Activated naive CD4-positive, alpha-beta T cell treated with anti-CD3 and anti-CD28 coated beads for 36 hours (primary cell): ENCODE data around the gene SPRING1. TPM values are rescaled to one million over a fixed set of nuclear protein-coding genes. Genes with fewer than 3 reads are reported as not detected.
A peak's percentile ranks its signal among the peaks of the same experiment; 100 is the strongest.

Experiments
- CTCF ChIA-PET: fragments of 350-600 bp; sonication (Branson Sonifier 250); formaldehyde crosslinking; loops from one replicate; lab custom pipeline; 2021; ENCODE audit warnings: antibody characterized with exemption; lab: Charles Lee
- DNase-seq: peaks from one replicate; pipeline ENCODE4 v3.0.0-alpha.2; 2020
- H3K27ac Mint-ChIP-seq: one replicate; pipeline ENCODE4 v1.8.0; 2021; ENCODE audit warnings: mild to moderate bottlenecking, mixed read lengths
- H3K27me3 Mint-ChIP-seq: one replicate; pipeline ENCODE4 v1.8.0; 2021; ENCODE audit warnings: low read depth, mixed read lengths
- H3K36me3 Mint-ChIP-seq: one replicate; pipeline ENCODE4 v1.8.0; 2021; ENCODE audit warnings: low read depth, mixed read lengths
- H3K4me1 Mint-ChIP-seq: one replicate; pipeline ENCODE4 v1.8.0; 2021; ENCODE audit warnings: low read depth, mixed read lengths
- H3K4me3 Mint-ChIP-seq: one replicate; pipeline ENCODE4 v1.8.0; 2021; ENCODE audit warnings: mild to moderate bottlenecking, moderate library complexity, mixed read lengths
- H3K9me3 Mint-ChIP-seq: one replicate; pipeline ENCODE4 v1.8.0; 2021; ENCODE audit warnings: mixed read lengths
- intact Hi-C: fragments of 100-400 bp; cut with micrococcal nuclease; formaldehyde crosslinking; loops from one replicate; pipeline ENCODE4 v1.15.1; 2023
- total RNA-seq, 2 experiments: library from RNA; stranded (reverse); gene quantifications; one replicate each; pipeline ENCODE4 v1.2.3, GENCODE V29; 2021

Gene SPRING1
- total RNA-seq, 2 experiments from 2014 or later, result 14.8 to 16.9 TPM

- Mint-ChIP-seq H3K4me1 (peaks cover 25% of the 10 kb centered on the region), H3K36me3 (peaks cover 13% of the 10 kb centered on the region), H3K4me3 (peak overlapping the region; percentile 89), H3K27me3 (no peaks in the 10 kb centered on the region), H3K27ac (no peak overlapping the region), H3K9me3 (no peaks in the 10 kb centered on the region)
- intact Hi-C loops, result loop anchor here (5.0 to 10.0 kb wide), 3 partner anchors 226 to 459 kb away; partner anchors contain the start of gene MED13L
- no peak for DNase-seq
- CTCF ChIA-PET, result interaction anchor here (0.6 to 1.3 kb wide), 2 partner anchors 33 to 177 kb away, joined by 3 read pairs; no protein-coding TSS in a partner anchor
Measured at GRCh38 chr12:116735951-116736599, 1.8 kb downstream of the SPRING1 start.

- Mint-ChIP-seq H3K9me3 (no peaks in the 10 kb centered on the region), H3K4me3 (no peak overlapping the region)
- intact Hi-C loops, result loop anchor here (5.0 to 10.0 kb wide), 3 partner anchors 227 to 458 kb away; partner anchors contain the start of gene MED13L
Measured at GRCh38 chr12:116735084-116735483, 2.8 kb downstream of the SPRING1 start.

GRCh38 chr12:116734156-116734768 lies 3.6 kb downstream of the SPRING1 start:
- H3K27me3 Mint-ChIP-seq, result no peaks in the 10 kb centered on the region
- intact Hi-C loops, result loop anchor here (10.0 kb wide), 1 partner anchor 401 kb away; no protein-coding TSS in a partner anchor
- H3K4me1 Mint-ChIP-seq, result peaks cover 25% of the 10 kb centered on the region
- DNase-seq, result no peak
- H3K27ac Mint-ChIP-seq, result no peak overlapping the region
- CTCF ChIA-PET, result no interaction called here
- H3K4me3 Mint-ChIP-seq, result no peak overlapping the region
- no peaks in the 10 kb centered on the region for H3K9me3 Mint-ChIP-seq
- H3K36me3 Mint-ChIP-seq, result peaks cover 13% of the 10 kb centered on the region

More at GRCh38 chr12:116735084-116735483, 2.8 kb downstream of the SPRING1 start:
- H3K4me1 Mint-ChIP-seq, result peaks cover 25% of the 10 kb centered on the region
- peaks cover 13% of the 10 kb centered on the region for H3K36me3 Mint-ChIP-seq
- H3K27ac Mint-ChIP-seq, result no peak overlapping the region
- CTCF ChIA-PET, result no interaction called here
- no peaks in the 10 kb centered on the region for H3K27me3 Mint-ChIP-seq
- no peak for DNase-seq

- intact Hi-C loops, result loop anchor here (10.0 kb wide), 1 partner anchor 403 kb away; no protein-coding TSS in a partner anchor
- H3K4me3 Mint-ChIP-seq, result no peak overlapping the region
- no peak for DNase-seq
- CTCF ChIA-PET, result no interaction called here
- H3K27me3 Mint-ChIP-seq, result no peaks in the 10 kb centered on the region
- no peaks in the 10 kb centered on the region for H3K9me3 Mint-ChIP-seq
- H3K27ac Mint-ChIP-seq, result no peak overlapping the region
- peaks cover 24% of the 10 kb centered on the region for H3K4me1 Mint-ChIP-seq
- H3K36me3 Mint-ChIP-seq, result peaks cover 15% of the 10 kb centered on the region
Measured at GRCh38 chr12:116731801-116732200, 6.1 kb downstream of the SPRING1 start.

- peaks cover 4% of the 10 kb centered on the region for H3K36me3 Mint-ChIP-seq
- no peak overlapping the region for H3K4me3 Mint-ChIP-seq
- no peaks in the 10 kb centered on the region for H3K9me3 Mint-ChIP-seq
- intact Hi-C loops, result no loop called here
- no peaks in the 10 kb centered on the region for H3K27me3 Mint-ChIP-seq
- CTCF ChIA-PET, result no interaction called here
- DNase-seq, result no peak
- H3K4me1 Mint-ChIP-seq, result peaks cover 11% of the 10 kb centered on the region
- no peak overlapping the region for H3K27ac Mint-ChIP-seq
Measured at GRCh38 chr12:116727891-116728290, 10.0 kb downstream of the SPRING1 start.

- Mint-ChIP-seq H3K9me3 (no peaks in the 10 kb centered on the region), H3K4me3 (no peak overlapping the region), H3K27me3 (no peaks in the 10 kb centered on the region), H3K4me1 (peaks cover 14% of the 10 kb centered on the region), H3K27ac (no peak overlapping the region), H3K36me3 (peaks cover 5% of the 10 kb centered on the region)
- CTCF ChIA-PET, result interaction anchor here (0.7 kb wide), 1 partner anchor 38 kb away, joined by 3 read pairs; no protein-coding TSS in a partner anchor
- intact Hi-C loops, result no loop called here
- no peak for DNase-seq
Measured at GRCh38 chr12:116727261-116727660, 10.6 kb downstream of the SPRING1 start.

GRCh38 chr12:116726694-116727093 lies 11.2 kb downstream of the SPRING1 start:
- intact Hi-C loops, result no loop called here
- CTCF ChIA-PET, result interaction anchor here (0.6 kb wide), 1 partner anchor 185 kb away, joined by 3 read pairs; no protein-coding TSS in a partner anchor
- Mint-ChIP-seq H3K4me3 (no peak overlapping the region), H3K27ac (no peak overlapping the region), H3K27me3 (no peaks in the 10 kb centered on the region), H3K9me3 (no peaks in the 10 kb centered on the region), H3K4me1 (peaks cover 17% of the 10 kb centered on the region), H3K36me3 (peaks cover 6% of the 10 kb centered on the region)
- DNase-seq, result no peak

- intact Hi-C loops, result no loop called here
- DNase-seq, result no peak
- Mint-ChIP-seq H3K36me3 (peaks cover 9% of the 10 kb centered on the region), H3K9me3 (no peaks in the 10 kb centered on the region), H3K27me3 (no peaks in the 10 kb centered on the region), H3K27ac (peak overlapping the region; percentile 33), H3K4me3 (no peak overlapping the region), H3K4me1 (peaks cover 14% of the 10 kb centered on the region)
- CTCF ChIA-PET, result interaction anchor here (0.7 to 1.2 kb wide), 4 partner anchors 11 to 37 kb away, joined by 3 to 6 read pairs (median 4); no protein-coding TSS in a partner anchor
Measured at GRCh38 chr12:116722245-116722644, 15.6 kb downstream of the SPRING1 start.

GRCh38 chr12:116719731-116720528 lies 17.9 kb downstream of the SPRING1 start:
- Mint-ChIP-seq H3K9me3 (no peaks in the 10 kb centered on the region), H3K27ac (no peak overlapping the region), H3K4me3 (no peak overlapping the region), H3K4me1 (peaks cover 14% of the 10 kb centered on the region), H3K36me3 (peaks cover 12% of the 10 kb centered on the region), H3K27me3 (no peaks in the 10 kb centered on the region)
- no peak for DNase-seq
- intact Hi-C loops, result no loop called here
- CTCF ChIA-PET, result interaction anchor here (1.0 to 3.1 kb wide), 2 partner anchors 11 to 18 kb away, joined by 4 to 15 read pairs; no protein-coding TSS in a partner anchor

GRCh38 chr12:116718655-116719454 lies 19.0 kb downstream of the SPRING1 start:
- Mint-ChIP-seq H3K27ac (no peak overlapping the region), H3K4me1 (peaks cover 14% of the 10 kb centered on the region), H3K36me3 (peaks cover 12% of the 10 kb centered on the region), H3K4me3 (no peak overlapping the region), H3K9me3 (no peaks in the 10 kb centered on the region), H3K27me3 (no peaks in the 10 kb centered on the region)
- no peak for DNase-seq
- intact Hi-C loops, result no loop called here
- CTCF ChIA-PET, result interaction anchor here (3.1 kb wide), 1 partner anchor 10 kb away, joined by 15 read pairs; no protein-coding TSS in a partner anchor
